ENCODE measurements around the gene CHAD. TPM values are rescaled to one million over a fixed set of nuclear protein-coding genes. Genes with fewer than 3 reads are reported as not detected.

The CHAD gene
- total and polyA plus RNA-seq, 2 of the 13 experiments (the other 11 are each of a cell fraction or from before 2014, with no cell fraction given): 1.4 TPM; not detected in 1

GRCh38 chr17:50425682-50426471 lies 42.8 kb downstream of the CHAD start, which contains the start of gene ACSF2 (continued):
- TF ChIP-seq ZNF276 (CRISPR knock-in tag; IDR thresholded peaks at IDR 0.05; ENCODE audit: low read depth) (no peak), MAZ (IDR thresholded peaks at IDR 0.05; ENCODE audit: borderline replicate concordance, low read depth, low read length) (peak; percentile 23; the same call in 1 of the 2 replicates), MAZ (CRISPR knock-in tag; IDR thresholded peaks at IDR 0.05; ENCODE audit: low read depth) (peak; percentile 9; the same call in 1 of the 2 replicates), SALL2 (CRISPR knock-in tag; IDR thresholded peaks at IDR 0.05) (no peak), ZBTB21 (CRISPR knock-in tag; IDR thresholded peaks at IDR 0.05) (0 out of 2 replicates have a peak, but pooled peaks have one; percentile 6), RBM22 (optimal IDR thresholded peaks at IDR 0.05; ENCODE audit: low read length) (no peak), ZIK1 (CRISPR knock-in tag; IDR thresholded peaks at IDR 0.05; ENCODE audit: borderline replicate concordance, low read depth) (no peak), HNF4A (CRISPR knock-in tag; IDR thresholded peaks at IDR 0.05) (peak; percentile 46; the same call in 1 of the 2 replicates), ZC3H13 (CRISPR knock-in tag; IDR thresholded peaks at IDR 0.05) (no peak), ZBTB49 (CRISPR knock-in tag; IDR thresholded peaks at IDR 0.05; ENCODE audit: borderline replicate concordance) (0 out of 2 replicates have a peak, but pooled peaks have one; percentile 31), NRL (CRISPR knock-in tag; IDR thresholded peaks at IDR 0.05; ENCODE audit: borderline replicate concordance) (peak; percentile 1; the same call in 1 of the 2 replicates), KDM3A (CRISPR knock-in tag; IDR thresholded peaks at IDR 0.05; ENCODE audit: low read depth) (0 out of 2 replicates have a peak, but pooled peaks have one; percentile 40), ZBTB43 (CRISPR knock-in tag; conservative IDR thresholded peaks at IDR 0.05) (no peak), HOXA9 (CRISPR knock-in tag; IDR thresholded peaks at IDR 0.05; ENCODE audit: borderline replicate concordance) (no peak), ZNF841 (CRISPR knock-in tag; IDR thresholded peaks at IDR 0.05; ENCODE audit: borderline replicate concordance) (no peak), ZNF770 (CRISPR knock-in tag; IDR thresholded peaks at IDR 0.05) (no peak), GMEB2 (CRISPR knock-in tag; IDR thresholded peaks at IDR 0.05; ENCODE audit: low read depth) (0 out of 2 replicates have a peak, but pooled peaks have one; percentile 11), JDP2 (CRISPR knock-in tag; IDR thresholded peaks at IDR 0.05; ENCODE audit: borderline replicate concordance) (no peak), ZNF678 (CRISPR knock-in tag; IDR thresholded peaks at IDR 0.05) (0 out of 2 replicates have a peak, but pooled peaks have one; percentile 23)
